ENCODE measurements around the gene PTPRG.

DNA sequence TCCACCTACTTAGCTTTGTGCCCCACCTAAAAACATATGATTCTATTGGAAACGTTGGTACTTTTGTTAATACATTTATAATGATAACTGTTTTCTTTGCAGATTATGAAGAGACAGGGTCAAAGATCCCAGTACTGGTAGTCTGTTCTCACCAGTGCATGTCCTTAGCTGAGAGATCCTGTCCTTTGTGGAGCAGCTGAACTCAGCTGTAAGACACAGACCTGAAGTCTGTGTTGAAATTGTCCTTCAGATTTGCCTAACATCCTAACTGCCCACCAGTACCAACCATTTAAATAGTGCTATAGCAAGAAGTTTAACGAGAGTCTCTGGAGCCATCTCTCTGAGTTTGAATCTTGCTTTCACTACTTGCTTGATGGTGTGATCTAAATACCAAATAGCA lies 413.3 kb downstream of the PTPRG start:
- no peak for TF ChIP-seq POLR2A (IDR thresholded peaks at IDR 0.05)
- TF ChIP-seq, protein P1, sequence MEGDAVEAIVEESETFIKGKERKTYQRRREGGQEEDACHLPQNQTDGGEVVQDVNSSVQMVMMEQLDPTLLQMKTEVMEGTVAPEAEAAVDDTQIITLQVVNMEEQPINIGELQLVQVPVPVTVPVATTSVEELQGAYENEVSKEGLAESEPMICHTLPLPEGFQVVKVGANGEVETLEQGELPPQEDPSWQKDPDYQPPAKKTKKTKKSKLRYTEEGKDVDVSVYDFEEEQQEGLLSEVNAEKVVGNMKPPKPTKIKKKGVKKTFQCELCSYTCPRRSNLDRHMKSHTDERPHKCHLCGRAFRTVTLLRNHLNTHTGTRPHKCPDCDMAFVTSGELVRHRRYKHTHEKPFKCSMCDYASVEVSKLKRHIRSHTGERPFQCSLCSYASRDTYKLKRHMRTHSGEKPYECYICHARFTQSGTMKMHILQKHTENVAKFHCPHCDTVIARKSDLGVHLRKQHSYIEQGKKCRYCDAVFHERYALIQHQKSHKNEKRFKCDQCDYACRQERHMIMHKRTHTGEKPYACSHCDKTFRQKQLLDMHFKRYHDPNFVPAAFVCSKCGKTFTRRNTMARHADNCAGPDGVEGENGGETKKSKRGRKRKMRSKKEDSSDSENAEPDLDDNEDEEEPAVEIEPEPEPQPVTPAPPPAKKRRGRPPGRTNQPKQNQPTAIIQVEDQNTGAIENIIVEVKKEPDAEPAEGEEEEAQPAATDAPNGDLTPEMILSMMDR (IDR thresholded peaks at IDR 0.05) = no peak
